NCI-H1694 treated with DMSO at 0.1 percent for 48 hours (cell line): ENCODE results near the gene AP2A1.

Experiments used
- DNase-seq: peaks from one replicate; lab custom pipeline; 2025; lab: John Stamatoyannopoulos, UW

The AP2A1 gene

DNA sequence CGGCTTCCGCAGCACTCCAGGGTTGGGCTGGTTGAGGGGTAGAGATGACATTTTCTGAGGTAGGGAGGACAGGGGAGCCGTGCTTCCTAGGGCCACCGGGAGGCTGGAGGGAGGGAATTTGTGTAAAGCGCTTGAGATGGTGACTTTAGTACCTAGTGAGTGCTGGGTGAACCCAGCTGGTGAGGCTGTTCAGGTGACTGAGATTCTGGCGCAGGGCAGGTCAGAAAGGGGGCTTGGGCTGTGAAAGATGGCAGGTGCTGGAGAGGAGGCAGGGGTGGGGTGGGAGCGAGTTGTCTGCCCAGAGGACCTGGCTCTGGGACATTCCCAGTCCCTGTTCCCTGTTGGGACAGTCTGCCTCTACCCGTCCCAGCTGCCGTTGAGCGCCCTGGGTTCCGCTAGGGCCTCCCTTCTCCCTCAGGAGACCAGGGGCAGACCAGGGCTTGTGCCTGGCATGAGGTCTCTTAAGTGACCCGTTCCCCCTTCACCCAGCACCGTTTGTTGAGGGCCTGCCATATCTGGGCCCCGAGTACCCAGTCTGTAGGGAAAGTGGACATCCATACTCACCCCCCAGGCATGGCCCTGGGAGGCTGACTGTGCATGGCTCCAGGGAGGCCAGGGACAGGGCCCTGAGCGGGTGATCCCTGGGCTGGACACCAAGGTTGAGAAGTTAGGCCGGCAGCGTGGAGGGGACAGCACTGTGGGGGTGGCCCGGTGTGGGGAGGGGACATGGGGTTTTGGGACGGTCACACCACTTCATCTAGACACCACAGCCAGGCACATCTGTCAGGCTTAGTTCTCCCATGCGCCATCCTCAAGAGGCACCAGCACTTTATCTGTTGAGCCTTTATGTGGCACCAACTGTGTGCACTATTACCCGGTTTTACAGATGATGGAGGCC lies 89.1 kb downstream of the AP2A1 start:
- no peak for DNase-seq

- no peak for DNase-seq
Observed at GRCh38 chr19:49856574-49857021, 89.8 kb downstream of the AP2A1 start.
